GM12878 (cell line): ENCODE results near the gene GRN. TPM values are rescaled to one million over a fixed set of nuclear protein-coding genes. Genes with fewer than 3 reads are reported as not detected.

Experiments
- ATAC-seq: fragments of 200-7000 bp; cut with Tn5 transposase; 3 replicates; pipeline ENCODE4 v1.9.1; 2020; ENCODE audit warnings: mild to moderate bottlenecking, moderate library complexity
- BruUV-seq: library from RNA; stranded (reverse); fragments of 400-500 nt; replicated peaks from 2 replicates; lab custom pipeline; 2021; lab: Mats Ljungman, UMichigan
- CTCF ChIA-PET: fragments of 300-600 bp; sonication (Branson Sonifier 250); formaldehyde crosslinking; extraction: SDS; loops from one replicate; lab custom pipeline; 2021; ENCODE audit warnings: inconsistent platforms; lab: Yijun Ruan, JAX
- POLR2A ChIA-PET: fragments of 350-600 bp; formaldehyde crosslinking; extraction: SDS; loops from one replicate; lab custom pipeline; 2021; ENCODE audit warnings: inconsistent platforms; lab: Charles Lee
- RAD21 ChIA-PET: fragments of 300-600 bp; sonication (Branson Sonifier 250); formaldehyde crosslinking; loops from one replicate; lab custom pipeline; 2023; ENCODE audit warnings: antibody characterized with exemption; ENCODE audit not compliant: unreplicated experiment; lab: Charles Lee
- SMC1A ChIA-PET: fragments of 300-600 bp; sonication (Branson Sonifier 250); formaldehyde crosslinking; loops from one replicate; lab custom pipeline; 2023; ENCODE audit not compliant: unreplicated experiment, uncharacterized antibody; lab: Charles Lee
- DNase-seq: peaks from one replicate; pipeline ENCODE4 v3.0.0-alpha.2; 2011; ENCODE audit warnings: low read depth, low spot score
- FAIRE-seq: peaks from 3 replicates; lab custom pipeline; 2011; peaks lifted over from hg19 to GRCh38; lab: Jason Lieb, UNC
- H2AFZ ChIP-seq: 2 replicates; pipeline ENCODE4 v1.6.0; 2011; ENCODE audit warnings: low read depth, low read length, control low read depth; ENCODE audit not compliant: control insufficient read depth
- H3K27ac ChIP-seq: 2 replicates; pipeline ENCODE4 v1.5.1; 2011; ENCODE audit warnings: control low read depth; ENCODE audit not compliant: control insufficient read depth, insufficient read depth
- H3K27me3 ChIP-seq, 2 experiments: replicated peaks in 1 of 2; 2 replicates each; pipeline versions ENCODE4 v1.6.0 to v1.6.1; 2011; ENCODE audit warnings: low read length in 1 of 2; ENCODE audit not compliant: control insufficient read depth in 2 of 2, insufficient read depth in 2 of 2
- H3K36me3 ChIP-seq, 2 experiments: 2 replicates each; pipeline ENCODE4 v1.5.1; 2011; ENCODE audit warnings: low read length in 1 of 2; ENCODE audit not compliant: control insufficient read depth in 2 of 2, insufficient read depth in 2 of 2
- H3K4me1 ChIP-seq: 2 replicates; pipeline ENCODE4 v1.6.1; 2011; ENCODE audit warnings: mild to moderate bottlenecking, low read length, moderate library complexity, mixed read lengths; ENCODE audit not compliant: control insufficient read depth, insufficient read depth
- H3K4me2 ChIP-seq: 2 replicates; pipeline ENCODE4 v1.6.0; 2011; ENCODE audit warnings: control low read depth; ENCODE audit not compliant: control insufficient read depth, insufficient read depth
- H3K4me3 ChIP-seq: fragments of 200-600 bp; sonication (generic); 2 replicates; pipeline ENCODE4 v1.5.1; 2016
- H3K79me2 ChIP-seq: 2 replicates; pipeline ENCODE4 v1.6.0; 2011; ENCODE audit warnings: low read length; ENCODE audit not compliant: control insufficient read depth, insufficient read depth
- H3K9ac ChIP-seq: 2 replicates; pipeline ENCODE4 v1.8.0; 2011; ENCODE audit warnings: low read length, control low read depth, mixed read lengths; ENCODE audit not compliant: control insufficient read depth, insufficient read depth
- H3K9me3 ChIP-seq: replicated peaks from 3 replicates; pipeline ENCODE4 v1.5.1; 2011; ENCODE audit warnings: mild to moderate bottlenecking, low read length; ENCODE audit not compliant: control insufficient read depth, insufficient read depth
- H4K20me1 ChIP-seq: 2 replicates; pipeline ENCODE4 v1.6.0; 2011; ENCODE audit not compliant: control insufficient read depth, insufficient read depth
- HDAC6 ChIP-seq: fragments of 200-600 bp; sonication (generic); IDR thresholded peaks from one replicate; pipeline ENCODE4 v1.8.0; 2017; ENCODE audit warnings: antibody characterized with exemption; ENCODE audit not compliant: unreplicated experiment
- IRF5 ChIP-seq: fragments of 450-650 bp; IDR thresholded peaks from 2 replicates; pipeline ENCODE4 v1.6.1; 2017; ENCODE audit warnings: borderline replicate concordance
- MAX ChIP-seq: IDR thresholded peaks from 2 replicates; pipeline ENCODE4 v1.6.1; 2012; ENCODE audit warnings: low read depth, low read length, improper control_type of control experiment
- NR2C1 ChIP-seq: fragments of 450-650 bp; IDR thresholded peaks from 2 replicates; pipeline ENCODE4 v1.6.1; 2017; ENCODE audit warnings: antibody characterized with exemption, mild to moderate bottlenecking, moderate library complexity
- PBX3 ChIP-seq: IDR thresholded peaks from 2 replicates; pipeline ENCODE4 v1.6.1; 2011; ENCODE audit warnings: mild to moderate bottlenecking, low read depth, low read length, moderate library complexity; ENCODE audit not compliant: insufficient replicate concordance
- POLR2A ChIP-seq: IDR thresholded peaks from 2 replicates; pipeline ENCODE4 v1.6.1; 2011; ENCODE audit warnings: low read depth, mild to moderate bottlenecking, low read length
- RB1 ChIP-seq: fragments of 450-650 bp; formaldehyde crosslinking; IDR thresholded peaks from 2 replicates; pipeline ENCODE4 v1.6.1; 2017; ENCODE audit warnings: mild to moderate bottlenecking, borderline replicate concordance
- RBBP5 ChIP-seq: fragments of 200-600 bp; sonication (generic); conservative IDR thresholded peaks from 2 replicates; pipeline ENCODE4 v1.6.1; 2016
- SMAD1 ChIP-seq: fragments of 450-650 bp; IDR thresholded peaks from 2 replicates; pipeline ENCODE4 v1.6.1; 2018; ENCODE audit warnings: mild to moderate bottlenecking, low read depth; ENCODE audit not compliant: partially characterized antibody
- ZBTB4 ChIP-seq: fragments of 450-650 bp; formaldehyde crosslinking; IDR thresholded peaks from 2 replicates; pipeline ENCODE4 v1.4.0; 2022; ENCODE audit warnings: mild to moderate bottlenecking, moderate library complexity
- ZNF217 ChIP-seq: fragments of 450-650 bp; IDR thresholded peaks from 2 replicates; pipeline ENCODE4 v1.6.1; 2017; ENCODE audit warnings: antibody characterized with exemption, mild to moderate bottlenecking
- ZNF384 ChIP-seq: IDR thresholded peaks from 2 replicates; pipeline ENCODE4 v1.6.1; 2012; ENCODE audit warnings: low read depth, mild to moderate bottlenecking, low read length, improper control_type of control experiment, borderline replicate concordance
- WGBS: methylation state at CpG from one replicate; pipeline ENCODE4 v1.1.6; 2016; ENCODE audit warnings: low lambda C conversion rate; ENCODE audit not compliant: insufficient replicate concordance, insufficient coverage; ENCODE audit errors: missing lambda C conversion rate; 5-methylcytosine and 5-hydroxymethylcytosine counted together
- in situ Hi-C: fragments of 300-500 bp; cut with MboI; formaldehyde crosslinking; loops from 9 replicates; pipeline ENCODE4 v1.14.3; 2018; ENCODE audit warnings: mixed read lengths
- intact Hi-C: fragments of 100-400 bp; cut with micrococcal nuclease; formaldehyde crosslinking; loops from one replicate; pipeline ENCODE4 v1.14.2; 2022; ENCODE audit not compliant: unreplicated experiment
- polyA plus RNA-seq, 11 experiments: library from polyadenylated mRNA; depleted of rRNA in 4 of 11; unstranded in 6 of 11; stranded (reverse) in 5 of 11; fragments of >200 nt; fragmentation: Nextera tagmentation in 4 of 11; fragmentation: Illumina TruSeq in 1 of 11; extraction: Ambion mirVana in 4 of 11; extraction: Trizol in 1 of 11; gene quantifications; 1 replicate in 1 of 11; 2 replicates in 10 of 11; pipeline versions ENCODE4 v1.2.1 to v1.2.3, GENCODE V29; 2011 to 2016; ENCODE audit warnings: inconsistent platforms in 2 of 11, missing spikeins in 2 of 11, low read depth in 1 of 11
- total RNA-seq, 4 experiments: library from RNA; depleted of rRNA in 3 of 4; stranded (reverse); fragments of >200 nt in 3 of 4; fragmentation: Illumina TruSeq in 1 of 4; extraction: Trizol in 1 of 4; gene quantifications; 2 replicates each; pipeline versions ENCODE4 v1.2.1 to v1.2.3, GENCODE V29; 2013 to 2021

Gene GRN
- total and polyA plus RNA-seq, 10 of the 15 experiments (the other 5 are each of a cell fraction or from before 2014, with no cell fraction given) = 22.3 to 389 (median 139) TPM

- H3K4me1 ChIP-seq = peaks cover 40% of the 10 kb centered on the region
- ChIA-PET POLR2A (interaction anchor here (0.5 to 1.2 kb wide), 4 partner anchors 8 to 208 kb away, joined by 3 to 5 read pairs (median 3); no protein-coding TSS in a partner anchor), RAD21 (interaction anchor here (1.0 to 3.0 kb wide), 5 partner anchors 16 to 139 kb away, joined by 3 to 21 read pairs (median 8); partner anchors contain the start of gene SLC25A39), CTCF (interaction anchor here (0.6 to 12.5 kb wide), 13 partner anchors 8 to 440 kb away, joined by 3 to 154 read pairs (median 6); partner anchors contain the start of gene FAM171A2), SMC1A (interaction anchor here (0.8 to 2.5 kb wide), 6 partner anchors 14 to 140 kb away, joined by 3 to 10 read pairs (median 5); partner anchors contain the start of gene FAM171A2)
- H3K9me3 ChIP-seq = no peaks in the 10 kb centered on the region
- peak overlapping the region; percentile 92 for H3K27ac ChIP-seq
- peak overlapping the region; percentile 97 for H3K4me2 ChIP-seq
- WGBS = 89% methylated on average over 12 of the region's 12 CpGs
- in situ Hi-C loops = no loop called here
- no peaks in the 10 kb centered on the region for H4K20me1 ChIP-seq
- DNase-seq = no peak
- intact Hi-C loops = loop anchor here (2.0 to 5.0 kb wide), 2 partner anchors 131 to 147 kb away; partner anchors contain the start of gene UBTF
- FAIRE-seq = no peak
- peaks cover 18 to 20% of the 10 kb centered on the region in 2 experiments; a peak in 3 of 4 replicates for H3K36me3 ChIP-seq
- no peak for ATAC-seq
- no peak overlapping the region for H2AFZ ChIP-seq
- no peak for TF ChIP-seq RBBP5
- TF ChIP-seq SMAD1 = no peak
- TF ChIP-seq NR2C1 = no peak
- TF ChIP-seq ZNF217 = no peak
- TF ChIP-seq IRF5 = no peak
- TF ChIP-seq POLR2A = no peak
- no peak for TF ChIP-seq ZNF384
- no peak for TF ChIP-seq HDAC6
- no peak for TF ChIP-seq ZBTB4
- TF ChIP-seq RB1 = no peak
- no peak for TF ChIP-seq MAX
- TF ChIP-seq PBX3 = no peak
- H3K9ac ChIP-seq = no peak overlapping the region
- BruUV-seq = no TSS peak
- peaks cover 34% of the 10 kb centered on the region for H3K79me2 ChIP-seq
- H3K4me3 ChIP-seq = peak overlapping the region; percentile 37; the same call in 1 of the 2 replicates
- no peaks in the 10 kb centered on the region; a peak in 1 of 4 replicates for H3K27me3 ChIP-seq
These were observed 4.5 kb downstream of the GRN start for GRCh38 chr17:44349553-44350070.
